ENCODE measurements around the gene MARCO.

- no peak for TF ChIP-seq EGR1 (IDR thresholded peaks at IDR 0.05; ENCODE audit: low read depth in 2 of 2)
- no peak for TF ChIP-seq CTCF (IDR thresholded peaks at IDR 0.05; ENCODE audit: low read depth, low read length, missing input control)
- no peak for TF ChIP-seq FOXA2 (IDR thresholded peaks at IDR 0.05)
- TF ChIP-seq ZBTB33 (IDR thresholded peaks at IDR 0.05) = no peak
Observed at GRCh38 chr2:118983915-118984314, 41.9 kb downstream of the MARCO start.
